Upper lobe of left lung (tissue), 6 donors: ENCODE data around the gene MYOF. TPM values are rescaled to one million over a fixed set of nuclear protein-coding genes. Genes with fewer than 3 reads are reported as not detected.

Experiments
- ATAC-seq, 2 donors: fragments of 200-7000 bp; cut with Tn5 transposase; one replicate each; pipeline ENCODE4 v1.9.1; 2022; ENCODE audit warnings: mild to moderate bottlenecking in 2 of 2, moderate library complexity in 2 of 2; ENCODE audit not compliant: low FRiP score in 2 of 2
- DNase-seq, 2 donors: peaks; one replicate each; pipeline ENCODE4 v3.0.0-alpha.2; 2019 to 2020
- H3K27ac ChIP-seq, 4 donors: fragments of 200-600 bp; sonication (generic); one replicate each; pipeline ENCODE4 v1.5.1; 2016 to 2019
- H3K27me3 ChIP-seq, 4 donors: fragments of 200-600 bp; sonication (generic); one replicate each; pipeline ENCODE4 v1.5.1; 2017 to 2019
- H3K36me3 ChIP-seq, 4 donors: fragments of 200-600 bp; sonication (generic); one replicate each; pipeline ENCODE4 v1.5.1; 2016 to 2019
- H3K4me1 ChIP-seq, 4 donors: fragments of 200-600 bp; sonication (generic); one replicate each; pipeline ENCODE4 v1.5.1; 2018 to 2019
- H3K4me3 ChIP-seq, 4 donors: fragments of 200-600 bp; sonication (generic); one replicate each; pipeline ENCODE4 v1.5.1; 2017 to 2019; ENCODE audit warnings: mild to moderate bottlenecking in 2 of 4, moderate library complexity in 1 of 4
- H3K9me3 ChIP-seq, 4 donors: fragments of 200-600 bp; sonication (generic); one replicate each; pipeline ENCODE4 v1.5.1; 2018 to 2019
- CTCF ChIP-seq, 6 experiments: fragments of 450-650 bp in 4 of 6; fragments of 200-600 bp in 2 of 6; sonication (generic) in 2 of 6; IDR thresholded peaks; one replicate each; pipeline ENCODE4 v1.5.1; 2016 to 2019; ENCODE audit warnings: antibody characterized with exemption in 6 of 6
- EP300 ChIP-seq, 4 donors: sonication (generic); formaldehyde crosslinking; IDR thresholded peaks; one replicate each; pipeline ENCODE4 v1.5.1; 2017; ENCODE audit warnings: antibody characterized with exemption in 4 of 4, control low read depth in 2 of 4
- POLR2A ChIP-seq, 4 donors: fragments of 450-650 bp; IDR thresholded peaks; one replicate each; pipeline ENCODE4 v1.5.1; 2016 to 2017; ENCODE audit warnings: antibody characterized with exemption in 4 of 4, mild to moderate bottlenecking in 2 of 4
- POLR2AphosphoS5 ChIP-seq, 2 donors: sonication (generic); formaldehyde crosslinking; IDR thresholded peaks; one replicate each; pipeline ENCODE4 v1.5.1; 2017; ENCODE audit warnings: antibody characterized with exemption in 2 of 2
- WGBS, 2 donors: methylation state at CpG; one replicate each; pipeline ENCODE4 v1.1.5; 2017 to 2018; 5-methylcytosine and 5-hydroxymethylcytosine counted together
- total RNA-seq, 6 donors: library from RNA; depleted of rRNA in 4 of 6; stranded (reverse); fragments of >200 nt in 4 of 6; gene quantifications; one replicate each; pipeline versions ENCODE4 v1.1.0 to v1.2.1, GENCODE V29; 2016 to 2021
- donor health status: DM: no; HTN: no; CAD: no; lungs with moderate emphysema.
- donor health status: DM: no; HTN: yes; CAD: no; lungs with severe emphysema.

MYOF gene
- total RNA-seq, 6 donors from 2014 or later: 83.9 to 168 (median 129) TPM

- TF ChIP-seq CTCF (IDR thresholded peaks at IDR 0.05): no peak
- no peak for TF ChIP-seq POLR2A (IDR thresholded peaks at IDR 0.05)
- no peak for TF ChIP-seq EP300 (IDR thresholded peaks at IDR 0.05)
- no peak for TF ChIP-seq POLR2AphosphoS5 (IDR thresholded peaks at IDR 0.05)
- peak in 1 of 2 donors; percentile 56 for ATAC-seq
- H3K36me3 ChIP-seq: peaks cover 0 to 25% (median 3%) of the 10 kb centered on the region in 4 donors
- WGBS, 2 donors: 69 to 75% methylated on average over 8 of the region's 8 CpGs
- H3K27ac ChIP-seq: no peak overlapping the region
- H3K27me3 ChIP-seq: no peaks in the 10 kb centered on the region
- no peaks in the 10 kb centered on the region for H3K9me3 ChIP-seq
- DNase-seq: peak in 1 of 2 donors; percentile 43
- peaks cover 0 to 14% (median 8%) of the 10 kb centered on the region in 4 donors for H3K4me1 ChIP-seq
- no peak overlapping the region for H3K4me3 ChIP-seq
Observed at GRCh38 chr10:93408783-93409182, 73.4 kb downstream of the MYOF start.

- 82% methylated on average over 11 of the region's 11 CpGs for WGBS, 2 donors
- Histone ChIP-seq H3K27ac (no peak overlapping the region), H3K4me3 (no peak overlapping the region), H3K4me1 (no peaks in the 10 kb centered on the region), H3K27me3 (no peaks in the 10 kb centered on the region), H3K9me3 (no peaks in the 10 kb centered on the region), H3K36me3 (peaks cover 0 to 43% (median 4%) of the 10 kb centered on the region in 4 donors)
- no peak for TF ChIP-seq EP300 (IDR thresholded peaks at IDR 0.05)
- no peak for TF ChIP-seq POLR2A (IDR thresholded peaks at IDR 0.05)
- TF ChIP-seq POLR2AphosphoS5 (IDR thresholded peaks at IDR 0.05): no peak
- TF ChIP-seq CTCF (IDR thresholded peaks at IDR 0.05): no peak
- ATAC-seq: no peak
- no peak for DNase-seq
Observed at GRCh38 chr10:93406364-93407145, 75.6 kb downstream of the MYOF start.

GRCh38 chr10:93404048-93404354, 78.1 kb downstream of the MYOF start:
- TF ChIP-seq EP300 (IDR thresholded peaks at IDR 0.05) (no peak), POLR2A (IDR thresholded peaks at IDR 0.05) (no peak), POLR2AphosphoS5 (IDR thresholded peaks at IDR 0.05) (no peak), CTCF (IDR thresholded peaks at IDR 0.05) (no peak)
- no peak for DNase-seq
- 73 to 80% methylated on average over 3 of the region's 3 CpGs for whole genome bisulfite sequencing, 2 donors
- Histone ChIP-seq H3K4me3 (no peak overlapping the region), H3K4me1 (no peaks in the 10 kb centered on the region), H3K27me3 (no peaks in the 10 kb centered on the region), H3K27ac (no peak overlapping the region), H3K36me3 (peaks cover 0 to 45% (median 9%) of the 10 kb centered on the region in 4 donors), H3K9me3 (no peaks in the 10 kb centered on the region)
- ATAC-seq: no peak

GRCh38 chr10:93403152-93404047, 78.7 kb downstream of the MYOF start:
- H3K9me3 ChIP-seq: no peaks in the 10 kb centered on the region
- no peak for TF ChIP-seq POLR2AphosphoS5 (IDR thresholded peaks at IDR 0.05)
- no peak for TF ChIP-seq CTCF (IDR thresholded peaks at IDR 0.05)
- TF ChIP-seq POLR2A (IDR thresholded peaks at IDR 0.05): no peak
- no peak for TF ChIP-seq EP300 (IDR thresholded peaks at IDR 0.05)
- 90 to 92% methylated on average over 1 of the region's 1 CpG for WGBS, 2 donors
- no peak overlapping the region for H3K4me3 ChIP-seq
- DNase-seq (no peak), ATAC-seq (no peak)
- H3K27me3 ChIP-seq: no peaks in the 10 kb centered on the region
- peaks cover 0 to 44% (median 11%) of the 10 kb centered on the region in 4 donors for H3K36me3 ChIP-seq
- no peaks in the 10 kb centered on the region for H3K4me1 ChIP-seq
- H3K27ac ChIP-seq: no peak overlapping the region
